Endothelial cell (in vitro differentiated cells): Measurements from ENCODE around the gene SUPT16H. TPM values are rescaled to one million over a fixed set of nuclear protein-coding genes. Genes with fewer than 3 reads are reported as not detected.

Experiments
- DNase-seq: peaks from one replicate; pipeline ENCODE4 v3.0.0; 2021; ENCODE audit warnings: low spot score
- H3K27ac Mint-ChIP-seq: one replicate; pipeline ENCODE4 v1.8.0; 2021; ENCODE audit warnings: mixed read lengths, inconsistent platforms; ENCODE audit not compliant: unreplicated experiment
- H3K27me3 Mint-ChIP-seq: one replicate; pipeline ENCODE4 v1.8.0; 2021; ENCODE audit warnings: mild to moderate bottlenecking, moderate library complexity, mixed read lengths, inconsistent platforms; ENCODE audit not compliant: unreplicated experiment
- H3K36me3 Mint-ChIP-seq: one replicate; pipeline ENCODE4 v1.8.0; 2021; ENCODE audit warnings: mild to moderate bottlenecking, low read depth, mixed read lengths, inconsistent platforms; ENCODE audit not compliant: unreplicated experiment
- H3K4me1 Mint-ChIP-seq: one replicate; pipeline ENCODE4 v1.8.0; 2021; ENCODE audit warnings: mild to moderate bottlenecking, mixed read lengths, inconsistent platforms; ENCODE audit not compliant: unreplicated experiment
- H3K4me3 Mint-ChIP-seq: one replicate; pipeline ENCODE4 v1.8.0; 2021; ENCODE audit warnings: mild to moderate bottlenecking, mixed read lengths, inconsistent platforms; ENCODE audit not compliant: unreplicated experiment
- H3K9me3 Mint-ChIP-seq: one replicate; pipeline ENCODE4 v1.8.0; 2021; ENCODE audit warnings: mixed read lengths, inconsistent platforms; ENCODE audit not compliant: unreplicated experiment
- CTCF ChIP-seq: fragments of 200-600 bp; sonication (generic); IDR thresholded peaks from one replicate; pipeline ENCODE4 v1.5.0; 2021; ENCODE audit warnings: antibody characterized with exemption; ENCODE audit not compliant: unreplicated experiment
- total RNA-seq: library from RNA; stranded (reverse); fragmentation: NEBNext Ultra II Directional; extraction: Animal tissue kit (Norgen Biotek cat#: 25700); gene quantifications from one replicate; pipeline ENCODE4 v1.2.1, GENCODE V29; 2021; ENCODE audit not compliant: unreplicated experiment

SUPT16H gene
- total RNA-seq, 1 donor from 2014 or later = 84.6 TPM

DNA sequence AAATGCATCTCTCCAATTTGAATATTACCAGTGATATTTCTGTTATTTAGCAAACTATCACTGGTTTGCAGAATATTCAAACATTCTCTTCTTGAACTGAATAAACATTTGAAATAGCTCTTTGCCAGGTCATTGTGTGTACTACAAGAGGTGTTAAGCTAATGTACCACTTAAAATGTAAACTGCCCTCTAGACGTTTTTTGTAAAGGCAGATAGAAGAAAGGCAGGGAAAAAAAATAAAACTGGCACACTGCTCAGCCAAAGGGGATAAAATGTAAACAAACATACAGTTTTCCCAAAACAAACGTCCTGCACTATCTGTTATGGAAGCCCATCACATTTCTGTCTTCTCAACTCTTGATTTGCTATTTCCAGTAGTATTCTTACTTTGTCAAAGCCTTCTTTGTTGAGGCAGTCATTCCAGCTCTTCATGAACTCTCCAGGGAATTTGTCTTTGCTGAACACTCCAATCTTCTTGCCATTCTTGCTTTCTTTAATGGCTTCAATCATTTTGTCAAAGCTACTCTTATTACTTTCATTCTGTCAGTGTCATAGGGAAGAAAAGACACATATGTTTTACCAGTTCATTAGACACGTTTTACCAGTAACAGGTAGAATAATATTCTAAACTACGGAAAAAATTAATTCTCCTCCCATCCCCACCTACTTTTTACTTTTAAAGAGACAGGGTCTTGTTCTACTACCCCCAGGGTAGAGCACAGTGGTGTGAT is 13.7 kb downstream of the SUPT16H start:
- H3K27me3 Mint-ChIP-seq = no peaks in the 10 kb centered on the region
- H3K4me3 Mint-ChIP-seq = no peak overlapping the region
- H3K4me1 Mint-ChIP-seq = no peaks in the 10 kb centered on the region
- no peak for TF ChIP-seq CTCF
- H3K36me3 Mint-ChIP-seq = peaks cover 39% of the 10 kb centered on the region
- no peak overlapping the region for H3K27ac Mint-ChIP-seq
- H3K9me3 Mint-ChIP-seq = no peaks in the 10 kb centered on the region
- no peak for DNase-seq

DNA sequence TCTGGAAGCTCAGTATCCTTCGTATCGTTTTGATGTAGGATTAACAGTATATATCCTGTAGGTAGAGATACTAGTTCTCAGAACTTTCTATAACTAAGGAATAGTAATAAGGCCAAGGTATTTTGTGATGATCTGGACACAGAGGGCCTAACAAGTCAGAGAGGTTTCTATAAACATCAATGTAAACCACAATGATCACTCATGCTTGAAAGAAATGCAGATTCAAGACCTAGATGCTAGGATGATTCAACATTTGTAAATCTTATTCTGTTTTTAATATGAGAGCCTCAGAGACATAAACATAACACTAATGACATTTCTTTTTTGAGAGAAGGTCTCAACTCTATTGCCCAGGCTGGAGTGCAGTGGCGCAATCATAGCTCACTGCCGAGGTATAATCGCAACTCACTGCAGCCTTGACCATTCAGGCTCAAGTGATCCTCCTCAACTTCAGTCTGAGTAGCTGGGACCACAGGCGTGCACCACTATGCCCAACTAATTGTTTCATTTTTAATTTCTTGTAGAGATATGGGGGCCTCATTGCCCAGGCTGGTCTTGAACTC is 16.2 kb downstream of the SUPT16H start:
- Mint-ChIP-seq H3K27me3 (no peaks in the 10 kb centered on the region), H3K4me1 (no peaks in the 10 kb centered on the region), H3K36me3 (peaks cover 48% of the 10 kb centered on the region), H3K27ac (no peak overlapping the region), H3K9me3 (no peaks in the 10 kb centered on the region), H3K4me3 (no peak overlapping the region)
- TF ChIP-seq CTCF = no peak
- DNase-seq = no peak

- DNase-seq = no peak
- peaks cover 1% of the 10 kb centered on the region for H3K27me3 Mint-ChIP-seq
- TF ChIP-seq CTCF = no peak
- H3K27ac Mint-ChIP-seq = no peak overlapping the region
- H3K4me3 Mint-ChIP-seq = no peak overlapping the region
- H3K4me1 Mint-ChIP-seq = no peaks in the 10 kb centered on the region
- H3K9me3 Mint-ChIP-seq = no peaks in the 10 kb centered on the region
- H3K36me3 Mint-ChIP-seq = peaks cover 72% of the 10 kb centered on the region
Measured at GRCh38 chr14:21356511-21356910, 27.3 kb downstream of the SUPT16H start.

DNA sequence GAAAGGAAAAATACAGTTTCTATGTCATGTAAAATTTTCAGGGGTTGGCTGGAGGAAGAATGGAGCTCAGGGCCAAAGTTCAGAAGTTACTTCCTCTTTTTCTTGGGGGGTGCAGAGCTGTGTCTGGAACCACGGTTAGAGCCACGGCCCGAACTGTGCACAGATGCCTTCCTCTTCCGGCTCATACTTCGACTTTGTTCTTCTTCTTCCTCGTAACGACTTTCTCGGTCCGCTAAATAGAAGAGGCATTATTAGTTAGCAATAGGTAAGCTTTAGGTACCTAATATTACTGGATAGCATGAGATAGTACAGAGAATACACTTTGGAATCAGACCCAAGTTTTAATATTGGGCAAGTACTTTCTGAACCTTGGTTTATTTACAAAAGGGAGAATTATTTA is 31.2 kb downstream of the SUPT16H start:
- peak overlapping the region; percentile 68 for H3K4me3 Mint-ChIP-seq
- no peak for DNase-seq
- no peaks in the 10 kb centered on the region for H3K9me3 Mint-ChIP-seq
- no peaks in the 10 kb centered on the region for H3K4me1 Mint-ChIP-seq
- H3K27ac Mint-ChIP-seq = no peak overlapping the region
- peaks cover 1% of the 10 kb centered on the region for H3K27me3 Mint-ChIP-seq
- peaks cover 44% of the 10 kb centered on the region for H3K36me3 Mint-ChIP-seq
- no peak for TF ChIP-seq CTCF

DNA sequence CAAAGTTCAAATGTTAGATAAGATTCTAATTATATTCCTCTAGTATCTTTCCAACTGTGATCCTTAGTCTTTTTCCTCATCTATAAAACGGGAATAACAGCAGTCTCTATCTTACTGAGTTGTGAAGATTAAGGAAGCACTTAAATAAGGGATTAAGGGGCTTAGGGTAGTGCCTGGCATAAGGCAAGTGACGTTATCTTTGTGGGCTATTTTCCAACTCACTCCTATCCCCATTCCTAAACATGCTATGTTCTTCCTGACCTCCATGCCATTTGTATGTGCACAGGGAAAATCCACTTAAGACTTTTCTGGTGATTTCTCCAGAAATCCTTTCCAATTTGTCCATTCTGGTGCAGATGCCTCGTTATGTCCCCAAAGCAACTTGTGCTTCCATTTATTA is 33.3 kb downstream of the SUPT16H start:
- H3K27ac Mint-ChIP-seq = no peak overlapping the region
- H3K27me3 Mint-ChIP-seq = peaks cover 1% of the 10 kb centered on the region
- no peak for DNase-seq
- no peaks in the 10 kb centered on the region for H3K4me1 Mint-ChIP-seq
- peaks cover 29% of the 10 kb centered on the region for H3K36me3 Mint-ChIP-seq
- no peaks in the 10 kb centered on the region for H3K9me3 Mint-ChIP-seq
- no peak for TF ChIP-seq CTCF
- no peak overlapping the region for H3K4me3 Mint-ChIP-seq
